Peyer's patch (tissue), 4 donors: Measurements from ENCODE around the gene TMEM256. TPM values are rescaled to one million over a fixed set of nuclear protein-coding genes. Genes with fewer than 3 reads are reported as not detected.
A peak's percentile ranks its signal among the peaks of the same experiment; 100 is the strongest.

Experiments used
- DNase-seq, 3 donors: peaks; one replicate each; pipeline ENCODE4 v3.0.0-alpha.2; 2017 to 2019
- H3K27ac ChIP-seq, 4 donors: fragments of 200-600 bp; sonication (generic); one replicate each; pipeline ENCODE4 v1.5.1; 2016 to 2019
- H3K27me3 ChIP-seq, 2 donors: fragments of 200-600 bp; sonication (generic); one replicate each; pipeline ENCODE4 v1.5.1; 2019
- H3K36me3 ChIP-seq, 3 donors: fragments of 200-600 bp; sonication (generic); one replicate each; pipeline ENCODE4 v1.5.1; 2016 to 2019
- H3K4me1 ChIP-seq, 4 donors: fragments of 200-600 bp; sonication (generic); one replicate each; pipeline ENCODE4 v1.5.1; 2016 to 2019
- H3K4me3 ChIP-seq, 4 donors: fragments of 200-600 bp; sonication (generic); 1 replicate in 3 of 4; 2 replicates in 1 of 4; pipeline ENCODE4 v1.5.1; 2016 to 2019; ENCODE audit warnings: mild to moderate bottlenecking in 1 of 4
- H3K9me3 ChIP-seq, 4 donors: fragments of 200-600 bp; sonication (generic); one replicate each; pipeline ENCODE4 v1.5.1; 2016 to 2019; ENCODE audit warnings: mild to moderate bottlenecking in 1 of 4
- CTCF ChIP-seq, 6 experiments: fragments of 450-650 bp in 4 of 6; fragments of 200-600 bp in 2 of 6; sonication (generic) in 1 of 6; IDR thresholded peaks; one replicate each; pipeline ENCODE4 v1.5.1; 2017 to 2019; ENCODE audit warnings: antibody characterized with exemption in 6 of 6, mild to moderate bottlenecking in 3 of 6, moderate library complexity in 1 of 6
- POLR2A ChIP-seq, 2 donors: fragments of 450-650 bp; IDR thresholded peaks; one replicate each; pipeline ENCODE4 v1.5.1; 2017; ENCODE audit warnings: antibody characterized with exemption in 2 of 2, mild to moderate bottlenecking in 2 of 2, moderate library complexity in 2 of 2
- total RNA-seq, 4 donors: library from RNA; depleted of rRNA; stranded (reverse); fragments of >200 nt; gene quantifications; one replicate each; pipeline ENCODE4 v1.1.0, GENCODE V29; 2016

The TMEM256 gene
- total RNA-seq = 100 to 1,000 TPM in 2 of 4 donors, 10 to 100 TPM in 2; 37.1 to 334 (median 126) TPM

- H3K4me1 ChIP-seq = peaks cover 0 to 15% (median 5%) of the 10 kb centered on the region in 4 donors
- peak; percentile 98 to 99 (median 99) for DNase-seq
- peak within 1 kb of the TSS; percentile 88 to 96 (median 92) for H3K27ac ChIP-seq
- H3K36me3 ChIP-seq = no peaks in the 10 kb centered on the region
- H3K27me3 ChIP-seq = no peaks in the 10 kb centered on the region
- H3K4me3 ChIP-seq = peak within 1 kb of the TSS; percentile 49 to 90 (median 69)
- no peaks in the 10 kb centered on the region for H3K9me3 ChIP-seq
- TF ChIP-seq POLR2A (IDR thresholded peaks at IDR 0.05) = peak; percentile 98 to 99
- no peak for TF ChIP-seq CTCF (IDR thresholded peaks at IDR 0.05)
Observed at GRCh38 chr17:7403977-7404736, at the start of gene TMEM256. TMEM256 (minus strand) TSS chr17:7404097; CDS start chr17:7404084, 13 bp downstream.

GRCh38 chr17:7448461-7448860, 44.6 kb upstream of the TMEM256 start:
- Histone ChIP-seq H3K4me3 (no peak overlapping the region), H3K27me3 (peaks cover 0 to 8% of the 10 kb centered on the region in 2 donors), H3K4me1 (peaks cover 0 to 13% (median 8%) of the 10 kb centered on the region in 4 donors), H3K9me3 (no peaks in the 10 kb centered on the region), H3K27ac (no peak overlapping the region), H3K36me3 (no peaks in the 10 kb centered on the region)
- no peak for DNase-seq
- TF ChIP-seq CTCF (IDR thresholded peaks at IDR 0.05) = no peak
- no peak for TF ChIP-seq POLR2A (IDR thresholded peaks at IDR 0.05)

GRCh38 chr17:7445619-7445968, 41.7 kb upstream of the TMEM256 start:
- Histone ChIP-seq H3K4me1 (peaks cover 0 to 15% (median 10%) of the 10 kb centered on the region in 4 donors), H3K4me3 (peak overlapping the region in 3 of 4 donors; percentile 41 to 54 (median 44)), H3K36me3 (no peaks in the 10 kb centered on the region), H3K27me3 (peaks cover 0 to 9% of the 10 kb centered on the region in 2 donors), H3K27ac (peak overlapping the region in 1 of 4 donors; percentile 66), H3K9me3 (no peaks in the 10 kb centered on the region)
- TF ChIP-seq POLR2A (IDR thresholded peaks at IDR 0.05) (no peak), CTCF (IDR thresholded peaks at IDR 0.05) (no peak)
- peak in 2 of 3 donors; percentile 79 to 83 for DNase-seq

GRCh38 chr17:7444682-7445618, 41.1 kb upstream of the TMEM256 start, which contains the start of gene CHRNB1:
CHRNB1 (plus strand) TSS chr17:7445061; CDS start chr17:7445128, 67 bp downstream.
- Histone ChIP-seq H3K27ac (peak within 1 kb of the TSS in 1 of 4 donors; percentile 66), H3K27me3 (peaks cover 0 to 16% of the 10 kb centered on the region in 2 donors), H3K9me3 (no peaks in the 10 kb centered on the region), H3K4me3 (peak within 1 kb of the TSS; percentile 20 to 54 (median 42)), H3K4me1 (peaks cover 0 to 22% (median 16%) of the 10 kb centered on the region in 4 donors), H3K36me3 (no peaks in the 10 kb centered on the region)
- peak; percentile 58 to 89 (median 84) for DNase-seq
- TF ChIP-seq POLR2A (IDR thresholded peaks at IDR 0.05) (no peak), CTCF (IDR thresholded peaks at IDR 0.05) (peak in 2 of 6 experiments; percentile 10 to 13)
